ENCODE measurements around the gene SGSM2. TPM values are rescaled to one million over a fixed set of nuclear protein-coding genes. Genes with fewer than 3 reads are reported as not detected.

The SGSM2 gene
- total and polyA plus RNA-seq, 2 of the 13 experiments (the other 11 are each of a cell fraction or from before 2014, with no cell fraction given) = 30.4 to 51.3 TPM

GRCh38 chr17:2385240-2386210 lies 48.2 kb downstream of the SGSM2 start:
- Histone ChIP-seq H3K27ac (ENCODE audit: extremely low read length, insufficient read depth, low read length) (no peak overlapping the region), H3K9me3 (ENCODE audit: low read length) (no peaks in the 10 kb centered on the region), H3K4me3 (replicated peaks in 1 of 3; ENCODE audit: insufficient read depth in 1 of 3, low read depth in 2 of 3, low read length in 3 of 3) (no peak overlapping the region), H3K79me2 (ENCODE audit: insufficient read depth, low read length) (peaks cover 1% of the 10 kb centered on the region), H3K27me3 (ENCODE audit: control insufficient read depth in 1 of 2, insufficient read depth in 2 of 2, low read length in 2 of 2) (no peaks in the 10 kb centered on the region), H3K4me1 (ENCODE audit: insufficient read depth, low read length) (peaks cover 27% of the 10 kb centered on the region), H3K36me3 (replicated peaks in 1 of 2; ENCODE audit: control insufficient read depth in 1 of 2, insufficient read depth in 2 of 2, low read length in 2 of 2) (peaks cover 5 to 15% of the 10 kb centered on the region in 2 experiments; a peak in 2 of 5 replicates), H4K20me1 (ENCODE audit: insufficient read depth, low read length) (peaks cover 6% of the 10 kb centered on the region; the same call in 1 of the 2 replicates), H3K9ac (ENCODE audit: insufficient read depth, low read depth, low read length) (0 out of 2 replicates have a peak overlapping the region, but pooled peaks have one; percentile 15), H2AFZ (ENCODE audit: low read length) (no peak overlapping the region), H3K4me2 (ENCODE audit: low read depth, low read length) (no peak overlapping the region)
- CTCF ChIA-PET (ENCODE audit: low intra/inter-chr PET ratio, low total read pairs) = no interaction called here
- DNase-seq (ENCODE audit: low spot score) (no peak), ATAC-seq (peak; percentile 22), FAIRE-seq (no peak)
- no TSS peak for BruUV-seq (replicated peaks)
- POLR2A ChIA-PET = interaction anchor here (0.7 to 1.9 kb wide), 2 partner anchors 13 to 16 kb away, joined by 3 to 7 read pairs; no protein-coding TSS in a partner anchor
- intact Hi-C loops (cut with micrococcal nuclease; ENCODE audit: unreplicated experiment) (no loop called here), in situ Hi-C loops (cut with HindIII; ENCODE audit: extremely low pct_ligation_motif_present, low pct_unique_long_range_greater_than_20kb) (no loop called here)
- 74% methylated on average over 13 of the region's 18 CpGs for WGBS (ENCODE audit: low lambda C conversion rate)
- TF ChIP-seq SAP130 (CRISPR knock-in tag; IDR thresholded peaks at IDR 0.05; ENCODE audit: low read depth) (0 out of 2 replicates have a peak, but pooled peaks have one; percentile 11), ETS1 (CRISPR knock-in tag; IDR thresholded peaks at IDR 0.05) (no peak), ETV5 (CRISPR knock-in tag; IDR thresholded peaks at IDR 0.05; ENCODE audit: borderline replicate concordance) (no peak), ZIK1 (CRISPR knock-in tag; IDR thresholded peaks at IDR 0.05; ENCODE audit: borderline replicate concordance, low read depth) (no peak), DMAP1 (CRISPR knock-in tag; IDR thresholded peaks at IDR 0.05) (no peak), GATAD2A (CRISPR knock-in tag; IDR thresholded peaks at IDR 0.05) (0 out of 2 replicates have a peak, but pooled peaks have one; percentile 9), CSRNP2 (CRISPR knock-in tag; conservative IDR thresholded peaks at IDR 0.05; ENCODE audit: low read depth) (no peak), SIX4 (CRISPR knock-in tag; IDR thresholded peaks at IDR 0.05) (no peak), MXD3 (CRISPR knock-in tag; IDR thresholded peaks at IDR 0.05) (no peak), ZNF770 (CRISPR knock-in tag; IDR thresholded peaks at IDR 0.05) (no peak), ZBTB33 (CRISPR knock-in tag; IDR thresholded peaks at IDR 0.05) (peak; percentile 63; the same call in 1 of the 2 replicates), MAX (IDR thresholded peaks at IDR 0.05) (no peak), IKZF4 (CRISPR knock-in tag; IDR thresholded peaks at IDR 0.05; ENCODE audit: borderline replicate concordance, low read depth, not compliant biosample characterization) (no peak), KDM3A (CRISPR knock-in tag; IDR thresholded peaks at IDR 0.05; ENCODE audit: low read depth) (no peak), RXRB (CRISPR knock-in tag; IDR thresholded peaks at IDR 0.05; ENCODE audit: borderline replicate concordance) (peak; percentile 11; the same call in 1 of the 2 replicates)

Data from HepG2 (cell line).